Dedifferentiated amniotic fluid mesenchymal stem cell (primary cell): ENCODE data around the gene SEPHS1.
"Not testable (repeated sequence)": the region's sequence is repeated elsewhere in the genome, so short reads cannot be mapped to it uniquely, and the experiment has no call there.

ENCODE experiments used
- DNase-seq: peaks from one replicate; pipeline ENCODE4 v3.0.0-alpha.2; 2016; ENCODE audit errors: extremely low spot score

The SEPHS1 gene, protein sequence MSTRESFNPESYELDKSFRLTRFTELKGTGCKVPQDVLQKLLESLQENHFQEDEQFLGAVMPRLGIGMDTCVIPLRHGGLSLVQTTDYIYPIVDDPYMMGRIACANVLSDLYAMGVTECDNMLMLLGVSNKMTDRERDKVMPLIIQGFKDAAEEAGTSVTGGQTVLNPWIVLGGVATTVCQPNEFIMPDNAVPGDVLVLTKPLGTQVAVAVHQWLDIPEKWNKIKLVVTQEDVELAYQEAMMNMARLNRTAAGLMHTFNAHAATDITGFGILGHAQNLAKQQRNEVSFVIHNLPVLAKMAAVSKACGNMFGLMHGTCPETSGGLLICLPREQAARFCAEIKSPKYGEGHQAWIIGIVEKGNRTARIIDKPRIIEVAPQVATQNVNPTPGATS

DNA sequence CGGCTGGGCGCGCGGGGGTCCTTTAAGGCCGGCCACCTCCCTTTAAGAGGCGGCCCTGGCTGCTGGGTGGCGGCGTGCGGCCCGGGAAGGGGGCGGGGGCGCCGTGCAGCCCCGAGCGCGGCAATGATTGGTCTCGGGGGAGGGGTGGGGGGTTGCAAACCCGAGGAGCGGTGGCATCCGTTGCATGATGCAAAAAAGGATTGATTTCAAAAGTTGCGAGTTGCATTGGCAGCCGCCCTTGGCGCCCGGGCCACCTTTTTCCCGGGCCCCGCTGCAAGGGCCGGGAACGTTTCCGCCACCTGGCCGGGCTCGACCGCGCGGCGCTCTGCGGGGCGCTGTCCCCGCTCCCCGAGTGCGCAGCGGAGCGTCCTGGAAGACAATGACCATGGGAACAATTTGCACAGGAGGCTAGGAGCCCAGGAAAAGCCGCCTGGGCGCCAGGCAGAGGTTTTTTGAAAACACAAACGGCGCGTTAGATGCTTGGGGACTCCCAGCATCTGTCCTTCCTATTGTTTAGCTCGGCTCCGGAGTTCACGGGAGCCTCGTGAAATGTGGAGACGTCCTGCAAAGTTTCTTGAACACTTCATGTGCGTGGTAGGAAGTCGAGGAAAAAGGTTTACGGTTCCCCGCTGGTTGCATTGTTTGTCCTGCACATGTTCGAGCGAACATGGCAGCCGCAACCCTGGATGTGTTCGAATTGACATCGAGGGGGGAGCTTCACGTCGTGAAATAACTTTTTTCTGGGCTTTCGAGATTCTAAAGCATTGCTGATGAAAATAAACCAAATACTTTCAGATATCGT, at the start of gene SEPHS1:
TSS of gene SEPHS1 (minus strand) at position 78 of the 802 bp plus-strand sequence. CDS start 3,343 bp downstream, outside the sequence.
- peak; percentile 37 for DNase-seq

DNA sequence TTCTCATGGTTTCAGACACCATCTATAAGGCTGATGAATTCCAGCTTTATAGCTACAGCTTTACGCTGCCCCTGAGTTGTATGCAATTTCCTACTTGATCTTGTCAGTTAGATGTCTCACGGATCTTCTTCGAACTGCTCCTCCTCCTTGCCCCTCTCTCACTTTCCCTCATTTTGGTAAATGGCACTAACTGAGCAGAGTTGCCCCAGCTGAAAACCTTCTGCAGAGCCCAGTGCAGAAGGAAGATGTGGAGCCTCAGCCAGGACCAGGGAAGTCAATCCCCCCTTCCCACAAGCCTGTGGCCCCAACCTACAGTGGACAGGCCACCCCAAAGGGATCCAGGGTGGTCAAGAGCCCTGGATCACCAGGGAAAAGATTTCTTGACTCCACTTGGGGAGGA, 49.0 kb upstream of the SEPHS1 start:
- DNase-seq, result no peak

GRCh38 chr10:13396369-13396768, 48.3 kb upstream of the SEPHS1 start:
- DNase-seq, result no peak

GRCh38 chr10:13395540-13395939, 47.4 kb upstream of the SEPHS1 start:
- DNase-seq, result no peak

DNA sequence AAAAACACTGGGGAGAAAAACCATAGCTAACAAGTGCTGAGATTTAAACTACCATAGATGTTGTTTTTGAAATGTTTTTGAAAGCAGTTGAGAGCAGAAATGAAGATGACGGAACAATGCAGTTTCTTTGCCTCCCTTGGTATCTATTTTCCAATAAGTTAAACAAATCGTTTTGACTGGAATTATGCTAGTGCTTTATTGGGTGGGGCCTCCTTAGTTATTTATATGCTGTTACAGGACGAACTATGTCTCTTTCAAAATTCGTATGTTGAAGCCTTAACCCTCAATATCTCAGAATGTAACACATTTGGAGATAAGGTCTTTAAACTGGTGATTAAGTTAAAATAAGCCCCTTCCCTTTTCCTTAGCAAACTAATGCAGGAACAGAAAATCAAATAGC, 45.5 kb upstream of the SEPHS1 start:
- DNase-seq, result no peak

DNA sequence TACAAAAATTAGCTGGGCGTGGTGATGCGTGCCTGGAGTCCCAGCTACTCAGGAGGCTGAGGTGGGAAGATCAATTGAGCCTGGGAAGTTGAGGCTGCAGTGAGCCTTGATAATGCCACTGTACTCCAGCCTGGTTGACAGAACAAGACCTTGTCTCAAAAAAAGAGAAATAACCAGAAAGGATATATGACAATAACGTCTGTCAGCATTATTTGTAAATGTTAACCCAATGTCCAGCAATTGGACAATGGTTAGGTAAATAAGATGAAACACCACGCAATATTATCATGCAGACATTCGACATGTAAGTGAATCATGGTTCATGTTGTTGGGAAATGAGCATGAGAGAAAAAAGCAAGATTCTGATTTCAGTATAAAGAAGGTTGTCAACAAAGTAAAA, 44.6 kb upstream of the SEPHS1 start:
- no peak for DNase-seq

DNA sequence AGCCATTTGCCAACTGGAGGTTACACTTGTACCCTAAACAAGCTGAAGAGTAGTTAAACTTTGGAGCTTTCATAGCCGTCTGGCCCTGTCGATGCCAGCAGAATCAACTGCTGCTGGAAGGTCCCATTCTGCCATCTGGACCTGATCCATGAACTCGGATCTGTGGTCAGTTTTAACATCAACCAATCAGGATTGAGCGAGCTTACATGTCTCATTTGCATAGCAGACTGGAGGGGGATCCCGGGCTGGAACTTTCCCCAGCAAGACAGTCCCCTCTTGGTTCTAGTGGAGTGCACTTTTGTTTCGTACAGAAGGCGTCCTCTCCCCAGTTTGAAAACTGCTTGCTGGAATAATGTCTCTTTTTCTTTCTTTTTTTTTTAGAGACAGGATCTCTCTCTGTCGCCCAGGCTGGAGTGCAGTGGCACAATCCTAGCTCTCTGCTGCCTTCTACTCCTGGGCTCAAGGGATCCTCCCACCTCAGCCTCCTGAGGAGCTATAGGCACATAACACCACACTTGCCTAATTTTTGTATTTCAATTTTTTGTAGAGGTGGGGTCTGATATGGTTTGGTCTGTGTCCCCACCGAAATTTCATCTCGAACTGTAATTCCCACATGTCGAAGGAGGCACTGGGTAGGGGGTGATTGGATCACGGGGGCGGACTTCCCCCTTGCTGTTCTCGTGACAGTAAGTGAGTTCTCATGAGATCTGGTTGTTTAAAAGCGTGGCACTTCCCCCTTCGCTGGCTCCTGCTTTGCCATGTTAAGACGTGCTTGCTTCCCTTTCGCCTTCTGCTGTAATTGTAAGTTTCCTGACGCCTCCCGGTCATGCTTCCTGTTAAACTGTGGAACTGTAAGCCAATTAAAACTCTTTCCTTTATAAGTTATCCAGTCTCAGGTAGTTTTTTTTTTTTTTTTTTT, 42.8 kb upstream of the SEPHS1 start:
- no peak for DNase-seq

DNA sequence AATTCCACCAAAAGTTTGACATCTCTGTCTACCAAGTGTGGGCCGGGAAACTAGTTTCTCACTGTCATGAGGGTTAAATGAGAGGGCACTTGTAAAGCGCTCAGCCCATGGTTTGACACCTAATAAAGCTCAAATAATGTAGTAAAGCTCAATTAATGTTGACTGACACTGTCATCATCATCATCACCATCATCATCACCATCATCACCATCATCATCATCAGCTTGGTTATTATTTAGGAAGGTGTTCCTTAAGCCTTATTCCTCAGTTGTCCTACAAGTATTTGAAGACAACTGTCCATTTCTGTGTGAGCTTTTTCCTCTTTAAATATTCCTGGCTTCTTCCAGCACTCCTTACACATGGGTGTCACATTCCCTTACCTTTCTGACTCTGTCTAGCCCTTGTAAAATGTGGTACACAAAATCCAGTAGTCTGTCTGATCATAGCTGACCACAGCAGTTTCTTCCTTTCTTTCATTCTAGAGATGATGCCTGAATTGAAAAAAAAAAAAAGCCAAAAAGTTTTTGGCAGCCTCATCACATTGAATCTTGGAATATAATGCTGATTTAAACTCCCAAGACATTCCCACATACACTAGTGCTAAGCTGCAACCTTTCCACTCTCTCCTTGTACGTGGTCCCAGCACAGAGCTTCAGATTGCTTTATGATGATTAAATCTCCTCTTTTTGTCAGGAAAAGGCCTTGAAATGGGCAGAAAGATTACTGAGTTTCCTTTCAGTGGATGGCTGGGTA, 40.6 kb upstream of the SEPHS1 start:
- DNase-seq, result no peak

DNA sequence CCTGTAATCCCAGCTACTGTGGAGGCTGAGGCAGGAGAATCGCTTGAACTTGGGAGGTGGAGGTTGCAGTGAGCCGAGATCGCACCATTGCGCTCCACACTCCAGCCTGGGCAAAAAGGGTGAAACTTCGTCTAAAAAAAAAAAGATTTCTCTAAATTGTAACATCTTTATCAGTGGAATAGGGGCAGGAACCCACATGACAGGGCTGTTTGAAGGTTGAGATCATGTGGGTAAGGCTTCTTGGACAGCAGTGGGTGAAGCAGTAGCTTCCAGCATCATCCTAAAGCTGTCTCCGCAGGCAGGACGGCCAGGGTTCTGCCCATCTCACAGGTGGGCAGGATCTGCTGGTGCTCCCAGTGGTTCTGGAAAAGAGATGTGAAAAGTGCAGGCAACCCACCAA, 37.9 kb upstream of the SEPHS1 start:
- no peak for DNase-seq

DNA sequence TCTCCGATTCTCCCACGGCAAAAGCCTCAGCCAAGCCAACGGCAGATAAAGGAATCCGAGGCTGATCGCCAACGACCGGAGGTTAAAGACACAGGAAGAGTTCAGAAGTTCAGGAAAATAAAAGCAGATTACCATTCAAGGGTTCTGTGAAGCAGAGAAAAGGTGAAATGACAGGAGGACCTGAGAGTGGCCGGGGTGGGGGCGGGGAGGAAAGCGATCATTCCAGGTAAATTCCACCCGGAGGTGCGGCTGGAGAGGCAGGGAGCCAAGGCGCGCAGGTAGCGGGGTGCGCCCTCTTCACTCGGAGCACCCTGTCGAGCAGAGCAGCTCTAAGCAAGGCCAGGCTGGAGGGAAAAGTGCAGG, 35.3 kb upstream of the SEPHS1 start:
- DNase-seq, result no peak

GRCh38 chr10:13382703-13383398, 34.8 kb upstream of the SEPHS1 start:
- no peak for DNase-seq

- not testable (repeated sequence) for DNase-seq
Observed at GRCh38 chr10:13379061-13379460, 31.0 kb upstream of the SEPHS1 start.

GRCh38 chr10:13376746-13377145, 28.7 kb upstream of the SEPHS1 start:
- no peak for DNase-seq

DNA sequence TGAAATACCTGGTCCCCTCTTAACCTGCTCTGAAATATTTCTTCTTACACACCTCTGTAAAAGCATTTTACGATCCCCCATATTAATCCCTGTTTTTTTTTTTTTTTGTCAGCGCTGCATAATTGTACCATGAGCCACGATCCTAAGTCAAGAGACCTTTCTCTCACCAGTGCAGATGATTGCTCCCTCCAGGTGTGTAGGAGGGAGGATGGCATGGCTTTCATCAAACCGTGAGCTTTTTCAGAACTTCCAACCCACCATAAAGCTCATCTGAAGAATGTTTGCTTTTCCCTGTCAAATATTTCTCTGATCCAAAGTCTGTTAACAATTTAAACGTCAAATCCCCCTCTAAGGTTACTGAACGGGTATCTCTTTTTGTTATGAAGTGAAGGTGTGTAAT, 28.2 kb upstream of the SEPHS1 start:
- no peak for DNase-seq

DNA sequence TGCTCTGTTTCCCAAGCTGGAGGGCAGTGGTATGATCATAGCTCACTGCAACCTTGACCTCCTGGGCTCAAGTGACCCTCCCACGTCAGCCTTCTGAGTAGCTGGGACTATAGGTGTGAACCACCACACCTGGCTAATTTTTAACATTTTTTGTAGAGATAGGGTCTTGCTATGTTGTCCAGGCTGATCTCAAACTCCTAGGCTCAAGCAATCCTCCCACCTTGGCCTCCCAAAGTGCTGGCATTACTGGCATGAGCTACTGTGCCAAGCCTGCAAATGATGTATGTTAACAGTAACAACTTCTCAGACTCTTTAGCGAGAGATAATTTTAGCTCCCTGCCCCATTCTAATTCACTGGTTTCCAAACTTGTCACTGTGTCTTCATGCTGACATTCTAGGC, 27.7 kb upstream of the SEPHS1 start:
- no peak for DNase-seq

DNA sequence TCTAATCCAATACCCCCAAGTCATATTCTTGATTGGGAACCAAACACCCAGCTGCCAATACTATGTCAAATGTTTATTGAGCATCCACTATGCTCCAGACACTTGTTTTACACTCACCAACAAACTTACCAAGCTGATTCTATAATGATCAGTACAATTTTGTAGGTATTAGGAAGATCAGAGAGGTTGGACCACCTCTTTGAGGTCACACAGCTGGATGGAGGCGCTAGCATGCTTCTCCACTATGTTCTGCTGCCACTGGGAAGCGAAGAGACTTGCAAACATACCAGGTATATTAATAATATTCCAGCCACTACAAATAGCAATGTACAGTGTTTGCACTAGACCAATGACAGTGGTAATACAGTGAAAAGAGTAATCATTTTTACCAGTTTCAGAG, 25.6 kb upstream of the SEPHS1 start:
- no peak for DNase-seq

GRCh38 chr10:13372524-13372923, 24.4 kb upstream of the SEPHS1 start:
- DNase-seq, result no peak

GRCh38 chr10:13371897-13372470, 23.9 kb upstream of the SEPHS1 start:
- peak; percentile 86 for DNase-seq

- no peak for DNase-seq
Observed at GRCh38 chr10:13366891-13367290, 18.8 kb upstream of the SEPHS1 start.

DNA sequence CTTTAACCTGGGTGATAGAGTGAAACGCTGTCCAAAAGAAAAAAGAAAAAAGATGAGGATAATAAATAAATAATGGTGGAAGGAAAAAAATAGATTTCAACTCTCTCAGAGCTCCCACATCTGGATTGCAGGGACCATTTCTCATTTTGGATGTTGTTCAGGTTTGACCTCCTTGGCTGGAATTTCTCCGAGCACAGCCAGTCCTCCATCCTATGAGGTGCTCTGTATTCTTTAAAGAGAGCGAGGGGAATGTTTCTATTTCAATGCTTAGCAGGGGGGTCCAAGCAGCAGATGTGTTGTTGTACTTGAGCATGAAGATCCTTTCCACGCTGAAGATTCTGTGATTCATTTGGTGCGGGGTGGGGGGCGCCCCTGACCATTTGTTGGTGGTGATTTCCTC, 17.7 kb upstream of the SEPHS1 start:
- DNase-seq, result no peak
